Uterus (tissue), 4 donors: Measurements from ENCODE around the gene ADM5. TPM values are rescaled to one million over a fixed set of nuclear protein-coding genes. Genes with fewer than 3 reads are reported as not detected.

ENCODE experiments used
- DNase-seq, 2 donors: peaks; one replicate each; pipeline ENCODE4 v3.0.0-alpha.2; 2019 to 2020
- H3K27ac ChIP-seq, 2 donors: fragments of 200-600 bp; sonication (generic); 1 replicate in 1 of 2; 2 replicates in 1 of 2; pipeline ENCODE4 v1.5.1; 2016 to 2018
- H3K27me3 ChIP-seq, 2 donors: fragments of 200-600 bp; sonication (generic); one replicate each; pipeline ENCODE4 v1.5.1; 2018 to 2019; ENCODE audit warnings: control low read depth in 1 of 2
- H3K36me3 ChIP-seq, 2 donors: fragments of 200-600 bp; sonication (generic); one replicate each; pipeline ENCODE4 v1.5.1; 2019; ENCODE audit warnings: control low read depth in 1 of 2
- H3K4me1 ChIP-seq, 2 donors: fragments of 200-600 bp; sonication (generic); one replicate each; pipeline ENCODE4 v1.5.1; 2018 to 2019; ENCODE audit warnings: control low read depth in 1 of 2
- H3K4me3 ChIP-seq, 2 donors: fragments of 200-600 bp; sonication (generic); 1 replicate in 1 of 2; 2 replicates in 1 of 2; pipeline ENCODE4 v1.5.1; 2018 to 2019; ENCODE audit warnings: mild to moderate bottlenecking in 1 of 2
- H3K9me3 ChIP-seq, 2 donors: fragments of 200-600 bp; sonication (generic); one replicate each; pipeline ENCODE4 v1.5.1; 2019; ENCODE audit warnings: control low read depth in 1 of 2
- CTCF ChIP-seq, 4 experiments: fragments of 200-600 bp in 2 of 4; fragments of 450-650 bp in 2 of 4; sonication (generic) in 2 of 4; IDR thresholded peaks; one replicate each; pipeline ENCODE4 v1.5.1; 2016 to 2019; ENCODE audit warnings: antibody characterized with exemption in 4 of 4, mild to moderate bottlenecking in 2 of 4, moderate library complexity in 1 of 4
- POLR2A ChIP-seq, 2 donors: fragments of 450-650 bp; IDR thresholded peaks; one replicate each; pipeline ENCODE4 v1.6.1; 2016; ENCODE audit warnings: antibody characterized with exemption in 2 of 2, mild to moderate bottlenecking in 1 of 2, moderate library complexity in 1 of 2
- intact Hi-C: fragments of 100-400 bp; cut with DNase I; formaldehyde crosslinking; loops from one replicate; pipeline ENCODE4 v1.15.1; 2023; ENCODE audit warnings: low total_unique reads
- total RNA-seq, 4 donors: library from RNA; depleted of rRNA in 3 of 4; stranded (reverse); fragments of >200 nt in 3 of 4; gene quantifications; one replicate each; pipeline versions ENCODE4 v1.1.0 to v1.2.4, GENCODE V29; 2014 to 2023
- donor health status: DM: yes; HTN: yes; CAD: no.

Gene ADM5
- total RNA-seq, 4 donors from 2014 or later, result 1.3 to 6.0 (median 1.5) TPM; not detected in 1

GRCh38 chr19:49687566-49688316 lies 1.7 kb upstream of the ADM5 start:
- H3K36me3 ChIP-seq, result no peaks in the 10 kb centered on the region
- peak overlapping the region; percentile 9 to 71 for H3K27ac ChIP-seq
- no peak for TF ChIP-seq CTCF (IDR thresholded peaks at IDR 0.05)
- TF ChIP-seq POLR2A (IDR thresholded peaks at IDR 0.05), result no peak
- DNase-seq, result no peak
- H3K27me3 ChIP-seq, result no peaks in the 10 kb centered on the region
- H3K4me1 ChIP-seq, result peaks cover 0 to 7% of the 10 kb centered on the region in 2 donors
- H3K4me3 ChIP-seq, result no peak overlapping the region
- no peaks in the 10 kb centered on the region for H3K9me3 ChIP-seq
- intact Hi-C loops, result no loop called here

- Histone ChIP-seq H3K27me3 (no peaks in the 10 kb centered on the region), H3K4me1 (peaks cover 0 to 7% of the 10 kb centered on the region in 2 donors), H3K9me3 (no peaks in the 10 kb centered on the region), H3K36me3 (no peaks in the 10 kb centered on the region), H3K27ac (peak overlapping the region; percentile 71 to 77), H3K4me3 (no peak overlapping the region)
- DNase-seq, result no peak
- intact Hi-C loops, result no loop called here
- TF ChIP-seq POLR2A (IDR thresholded peaks at IDR 0.05) (no peak), CTCF (IDR thresholded peaks at IDR 0.05) (no peak)
Observed at GRCh38 chr19:49688531-49689132, 762 bp upstream of the ADM5 start.

- intact Hi-C loops, result no loop called here
- TF ChIP-seq POLR2A (IDR thresholded peaks at IDR 0.05) (no peak), CTCF (IDR thresholded peaks at IDR 0.05) (peak in 1 of 4 experiments; percentile 4)
- Histone ChIP-seq H3K27me3 (no peaks in the 10 kb centered on the region), H3K27ac (peak overlapping the region; percentile 71 to 77), H3K4me3 (peak overlapping the region; percentile 39 to 44), H3K9me3 (no peaks in the 10 kb centered on the region), H3K4me1 (peaks cover 0 to 7% of the 10 kb centered on the region in 2 donors), H3K36me3 (no peaks in the 10 kb centered on the region)
- DNase-seq, result no peak
Observed at GRCh38 chr19:49690079-49690655, 773 bp downstream of the ADM5 start.

- Histone ChIP-seq H3K27ac (peak within 1 kb of the TSS; percentile 71 to 77), H3K4me1 (peaks cover 0 to 7% of the 10 kb centered on the region in 2 donors), H3K36me3 (no peaks in the 10 kb centered on the region), H3K9me3 (no peaks in the 10 kb centered on the region), H3K27me3 (no peaks in the 10 kb centered on the region), H3K4me3 (peak within 1 kb of the TSS; percentile 39 to 44)
- peak; percentile 59 to 62 for TF ChIP-seq POLR2A (IDR thresholded peaks at IDR 0.05)
- TF ChIP-seq CTCF (IDR thresholded peaks at IDR 0.05), result no peak
- DNase-seq, result peak; percentile 85 to 87
- intact Hi-C loops, result no loop called here
Observed at GRCh38 chr19:49690656-49691242, 1.4 kb downstream of the ADM5 start, which contains the start of gene CPT1C. Gene CPT1C (plus strand): TSS chr19:49691116. CDS start chr19:49692253, 1,137 bp downstream.
